Trophoblast cell (in vitro differentiated cells and primary cell): ENCODE measurements around the gene CATSPER1.
"Not testable (repeated sequence)": the region's sequence is repeated elsewhere in the genome, so short reads cannot be mapped to it uniquely, and the experiment has no call there.

ENCODE experiments used
- DNase-seq, 2 donors: peaks; one replicate each; pipeline ENCODE4 v3.0.0-alpha.2; 2016
- H2AFZ ChIP-seq: 2 replicates; pipeline ENCODE4 v1.6.1; 2013; ENCODE audit warnings: low read length, moderate library complexity, mild to moderate bottlenecking; ENCODE audit not compliant: insufficient read depth, poor library complexity
- H2AK5ac ChIP-seq: 2 replicates; pipeline ENCODE4 v1.6.1; 2013; ENCODE audit warnings: mild to moderate bottlenecking, low read length
- H2BK120ac ChIP-seq: 2 replicates; pipeline ENCODE4 v1.6.1; 2013; ENCODE audit warnings: low read length, mild to moderate bottlenecking, moderate library complexity; ENCODE audit not compliant: insufficient read depth, poor library complexity
- H2BK12ac ChIP-seq: 2 replicates; pipeline ENCODE4 v1.6.1; 2013; ENCODE audit warnings: mild to moderate bottlenecking, low read length, moderate library complexity
- H2BK5ac ChIP-seq: 2 replicates; pipeline ENCODE4 v1.6.1; 2013; ENCODE audit warnings: low read length, low read depth, moderate library complexity, mild to moderate bottlenecking; ENCODE audit not compliant: poor library complexity
- H3K14ac ChIP-seq: 2 replicates; pipeline ENCODE4 v1.6.1; 2013; ENCODE audit warnings: mild to moderate bottlenecking, low read length
- H3K18ac ChIP-seq: 2 replicates; pipeline ENCODE4 v1.6.1; 2013; ENCODE audit warnings: mild to moderate bottlenecking, low read length
- H3K23ac ChIP-seq: 2 replicates; pipeline ENCODE4 v1.6.1; 2013; ENCODE audit warnings: low read length
- H3K27ac ChIP-seq: 2 replicates; pipeline ENCODE4 v1.5.1; 2013; ENCODE audit warnings: low read depth, mild to moderate bottlenecking, inconsistent platforms, low read length, moderate library complexity
- H3K27me3 ChIP-seq: 2 replicates; pipeline ENCODE4 v1.6.1; 2013; ENCODE audit warnings: inconsistent platforms, mild to moderate bottlenecking, low read length, moderate library complexity; ENCODE audit not compliant: insufficient read depth
- H3K36me3 ChIP-seq, 2 experiments: 1 replicate in 1 of 2; 2 replicates in 1 of 2; pipeline ENCODE4 v1.6.1; 2013; ENCODE audit warnings: low read length in 2 of 2, mild to moderate bottlenecking in 2 of 2, moderate library complexity in 1 of 2; ENCODE audit not compliant: insufficient read depth in 2 of 2, control insufficient read depth in 1 of 2
- H3K4ac ChIP-seq: 2 replicates; pipeline ENCODE4 v1.6.1; 2013; ENCODE audit warnings: low read depth, mild to moderate bottlenecking, low read length, moderate library complexity
- H3K4me1 ChIP-seq, 2 experiments: 1 replicate in 1 of 2; 2 replicates in 1 of 2; pipeline ENCODE4 v1.6.1; 2013; ENCODE audit warnings: low read length in 2 of 2, mild to moderate bottlenecking in 2 of 2, moderate library complexity in 1 of 2; ENCODE audit not compliant: insufficient read depth in 2 of 2, control insufficient read depth in 1 of 2
- H3K4me2 ChIP-seq: 2 replicates; pipeline ENCODE4 v1.6.1; 2013; ENCODE audit warnings: inconsistent platforms, mild to moderate bottlenecking, low read length, moderate library complexity
- H3K4me3 ChIP-seq: 2 replicates; pipeline ENCODE4 v1.5.1; 2013; ENCODE audit warnings: mild to moderate bottlenecking, low read depth, low read length, inconsistent platforms
- H3K79me1 ChIP-seq: one replicate; pipeline ENCODE4 v1.6.1; 2013; ENCODE audit warnings: low read length
- H3K79me2 ChIP-seq: 2 replicates; pipeline ENCODE4 v1.6.1; 2013; ENCODE audit warnings: low read length, mild to moderate bottlenecking; ENCODE audit not compliant: control insufficient read depth, insufficient read depth, poor library complexity
- H3K9ac ChIP-seq: 2 replicates; pipeline ENCODE4 v1.6.1; 2013; ENCODE audit warnings: mild to moderate bottlenecking, low read length
- H3K9me3 ChIP-seq: 2 replicates; pipeline ENCODE4 v1.6.1; 2013; ENCODE audit warnings: low read depth, mild to moderate bottlenecking, control low read depth, inconsistent platforms, low read length; ENCODE audit not compliant: insufficient read depth
- H4K12ac ChIP-seq: 2 replicates; pipeline ENCODE4 v1.6.1; 2013; ENCODE audit warnings: low read depth, mild to moderate bottlenecking, low read length, moderate library complexity
- H4K8ac ChIP-seq: 2 replicates; pipeline ENCODE4 v1.6.1; 2013; ENCODE audit warnings: low read depth, mild to moderate bottlenecking, low read length, moderate library complexity
- H4K91ac ChIP-seq: one replicate; pipeline ENCODE4 v1.6.1; 2013; ENCODE audit warnings: low read depth, mild to moderate bottlenecking, low read length, moderate library complexity
- WGBS: extraction: QIAGEN DNeasy Blood & Tissue Kit; methylation state at CpG from one replicate; pipeline ENCODE4 v1.1.7; 2013; ENCODE audit warnings: missing lambda C conversion rate; ENCODE audit not compliant: insufficient read length, insufficient coverage; ENCODE audit errors: extremely low coverage; 5-methylcytosine and 5-hydroxymethylcytosine counted together

Gene CATSPER1

DNA sequence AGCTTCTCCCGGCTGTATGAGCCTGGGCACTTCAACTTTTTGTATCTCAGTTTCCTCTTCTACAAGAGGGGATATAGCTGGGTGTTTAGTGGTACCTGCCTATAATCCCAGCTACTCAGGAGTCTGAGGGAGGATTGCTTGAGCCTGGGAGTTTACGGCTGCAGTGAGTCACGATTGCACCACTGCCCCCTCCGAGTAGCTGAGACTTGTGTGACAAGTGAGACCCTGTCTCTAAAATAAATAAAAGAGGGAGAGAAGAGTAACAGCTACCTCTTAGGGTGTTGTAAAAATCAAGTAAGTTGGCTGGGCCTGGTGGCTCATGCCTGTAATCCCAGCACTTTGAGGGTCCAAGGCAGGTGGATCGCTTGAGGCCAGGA, 10.0 kb upstream of the CATSPER1 start:
- H3K27ac ChIP-seq = no peak overlapping the region

DNA sequence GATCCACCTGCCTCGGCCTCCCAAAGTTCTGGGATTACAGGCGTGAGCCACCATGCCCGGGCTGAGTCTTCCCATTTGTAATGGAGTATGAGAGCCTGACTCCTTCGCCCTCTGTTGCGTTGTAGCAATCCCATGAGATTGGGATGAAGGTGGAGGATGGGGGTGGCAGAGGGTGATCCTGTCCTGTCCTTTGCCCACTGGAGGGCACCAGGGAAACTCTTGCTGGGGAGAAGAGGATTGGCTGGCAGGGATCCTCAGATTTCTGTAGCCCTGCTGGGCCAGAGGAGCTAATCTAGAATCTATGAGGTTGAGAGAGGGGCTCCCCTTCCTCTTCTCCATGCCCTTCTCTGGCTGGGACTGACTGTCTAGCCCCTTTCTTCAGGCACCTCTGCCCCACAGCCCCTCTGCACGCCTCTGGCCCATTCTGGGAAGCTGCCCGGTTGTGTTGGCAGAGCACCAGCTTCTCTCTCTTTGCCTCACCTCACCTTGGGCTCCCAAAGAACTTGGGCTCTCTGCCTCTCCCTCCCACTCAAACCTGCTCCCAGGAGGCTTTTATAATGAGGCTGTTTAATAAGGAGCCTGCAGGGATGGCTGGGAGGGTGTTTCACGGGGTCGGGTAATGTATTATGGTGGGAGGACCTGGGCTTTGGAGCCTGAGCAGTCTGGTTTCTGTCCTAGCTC, 9.5 kb upstream of the CATSPER1 start:
- H2AFZ ChIP-seq = no peak overlapping the region
- no peak overlapping the region for H4K12ac ChIP-seq
- no CpG with 5 or more reads among the region's 9 CpGs for WGBS
- no peak overlapping the region for H2AK5ac ChIP-seq
- no peak overlapping the region for H2BK12ac ChIP-seq
- no peak overlapping the region for H3K23ac ChIP-seq
- H4K8ac ChIP-seq = no peak overlapping the region
- H2BK120ac ChIP-seq = no peak overlapping the region
- H3K4ac ChIP-seq = no peak overlapping the region
- H3K27ac ChIP-seq = no peak overlapping the region
- H3K9ac ChIP-seq = no peak overlapping the region
- DNase-seq = no peak
- H3K14ac ChIP-seq = no peak overlapping the region
- H3K27me3 ChIP-seq = no peaks in the 10 kb centered on the region
- no peak overlapping the region for H3K4me3 ChIP-seq
- no peak overlapping the region for H3K4me2 ChIP-seq
- H4K91ac ChIP-seq = no peak overlapping the region
- H3K79me2 ChIP-seq = no peaks in the 10 kb centered on the region
- H3K18ac ChIP-seq = no peak overlapping the region
- H3K4me1 ChIP-seq = no peaks in the 10 kb centered on the region
- no peaks in the 10 kb centered on the region for H3K36me3 ChIP-seq
- H3K79me1 ChIP-seq = no peaks in the 10 kb centered on the region
- peaks cover 11% of the 10 kb centered on the region for H3K9me3 ChIP-seq
- no peak overlapping the region for H2BK5ac ChIP-seq

More for the DNA sequence above, 10.0 kb upstream of the CATSPER1 start:
- no peaks in the 10 kb centered on the region for H3K27me3 ChIP-seq
- H4K8ac ChIP-seq = no peak overlapping the region
- H3K4me1 ChIP-seq = no peaks in the 10 kb centered on the region
- no peak overlapping the region for H4K12ac ChIP-seq
- H3K4ac ChIP-seq = no peak overlapping the region
- no peak overlapping the region for H3K18ac ChIP-seq
- H3K79me1 ChIP-seq = no peaks in the 10 kb centered on the region
- no peak overlapping the region for H2BK120ac ChIP-seq
- no peak overlapping the region for H3K4me2 ChIP-seq
- no peak overlapping the region for H4K91ac ChIP-seq
- no peak overlapping the region for H3K14ac ChIP-seq
- H3K9me3 ChIP-seq = peaks cover 11% of the 10 kb centered on the region
- no peaks in the 10 kb centered on the region for H3K79me2 ChIP-seq
- no peak overlapping the region for H3K4me3 ChIP-seq
- no peak overlapping the region for H2AK5ac ChIP-seq
- no peak overlapping the region for H2BK12ac ChIP-seq
- no peak overlapping the region for H3K23ac ChIP-seq
- H3K36me3 ChIP-seq = no peaks in the 10 kb centered on the region
- no CpG with 5 or more reads among the region's 5 CpGs for WGBS
- DNase-seq = no peak
- no peak overlapping the region for H2BK5ac ChIP-seq
- no peak overlapping the region for H3K9ac ChIP-seq
- no peak overlapping the region for H2AFZ ChIP-seq

DNA sequence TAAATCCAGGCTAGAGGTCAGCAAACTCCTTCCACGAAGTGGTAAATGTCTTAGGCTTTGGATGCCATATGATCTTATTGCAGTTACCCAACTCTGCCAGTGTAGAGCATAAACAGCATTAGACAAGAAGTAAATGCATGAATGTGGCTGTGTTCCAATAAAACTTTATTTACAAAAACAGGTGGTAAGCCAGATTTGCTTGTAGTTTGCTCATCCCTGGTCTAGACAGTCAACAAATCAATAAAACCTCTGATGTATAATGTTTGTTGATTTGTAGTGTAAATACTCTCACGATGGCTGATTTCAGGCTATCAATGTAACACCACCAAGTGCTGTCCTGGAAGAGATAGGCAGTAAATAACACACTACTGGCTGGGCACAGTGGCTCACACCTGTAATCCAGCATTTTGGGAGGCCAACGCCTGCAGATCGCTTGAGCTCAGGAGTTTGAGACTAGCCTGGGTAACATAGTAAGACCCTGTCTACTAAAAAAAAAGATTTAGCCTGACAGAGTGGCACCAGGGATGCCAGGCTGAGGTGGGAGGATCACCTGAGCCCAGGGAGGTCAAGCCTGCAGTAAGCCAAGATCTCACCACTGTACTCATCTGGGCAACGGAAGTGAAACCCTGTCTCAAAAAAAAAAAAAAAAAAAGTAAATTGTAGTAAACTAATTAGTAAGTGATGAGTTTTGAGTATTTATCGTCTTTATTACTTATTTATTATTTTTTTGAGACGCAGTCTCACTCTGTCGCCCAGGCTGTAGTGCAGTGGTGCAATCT, 6.9 kb upstream of the CATSPER1 start:
- Histone ChIP-seq H3K4ac (no peak overlapping the region), H3K4me2 (no peak overlapping the region), H2BK120ac (no peak overlapping the region), H3K27ac (no peak overlapping the region), H3K27me3 (no peaks in the 10 kb centered on the region), H3K36me3 (no peaks in the 10 kb centered on the region), H3K14ac (no peak overlapping the region), H2BK5ac (no peak overlapping the region), H3K23ac (no peak overlapping the region), H3K9me3 (peaks cover 11% of the 10 kb centered on the region), H4K91ac (no peak overlapping the region), H3K4me1 (no peaks in the 10 kb centered on the region), H2AFZ (no peak overlapping the region), H3K18ac (no peak overlapping the region), H3K9ac (no peak overlapping the region), H4K12ac (no peak overlapping the region), H3K79me1 (no peaks in the 10 kb centered on the region), H3K4me3 (no peak overlapping the region), H2AK5ac (no peak overlapping the region), H2BK12ac (no peak overlapping the region), H4K8ac (no peak overlapping the region), H3K79me2 (no peaks in the 10 kb centered on the region)
- WGBS = no CpG with 5 or more reads among the region's 8 CpGs
- DNase-seq = no peak

DNA sequence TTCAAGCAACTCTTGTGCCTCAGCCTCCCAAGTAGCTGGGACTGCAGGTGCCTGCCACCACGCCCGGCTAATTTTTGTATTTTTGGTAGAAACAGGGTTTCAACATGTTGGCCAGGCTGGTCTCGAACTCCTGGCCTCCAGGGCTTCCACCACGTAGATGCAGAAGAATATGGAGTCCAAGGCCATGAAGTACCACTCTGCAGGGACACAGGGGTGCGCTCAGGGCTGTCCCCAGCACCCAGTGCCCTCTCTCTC, 3.2 kb downstream of the CATSPER1 start:
- not testable (repeated sequence) for DNase-seq, H2AFZ ChIP-seq, H3K27me3 ChIP-seq, H3K4me3 ChIP-seq, H3K36me3 ChIP-seq, H3K18ac ChIP-seq, H4K8ac ChIP-seq, H3K79me1 ChIP-seq, H3K9ac ChIP-seq, H3K4ac ChIP-seq, H2BK5ac ChIP-seq, H3K4me1 ChIP-seq, H2BK12ac ChIP-seq, H3K23ac ChIP-seq, H3K79me2 ChIP-seq, H3K9me3 ChIP-seq, H3K14ac ChIP-seq, H3K4me2 ChIP-seq, H4K12ac ChIP-seq, H3K27ac ChIP-seq, H2BK120ac ChIP-seq, H2AK5ac ChIP-seq, H4K91ac ChIP-seq
- WGBS = no CpG with 5 or more reads among the region's 5 CpGs
